ENCODE data around the gene EFR3B. TPM values are rescaled to one million over a fixed set of nuclear protein-coding genes. Genes with fewer than 3 reads are reported as not detected.

EFR3B gene
- total RNA-seq, 4 donors from 2014 or later, result under 0.01 to 6.1 (median 1.3) TPM; not detected in 1

DNA sequence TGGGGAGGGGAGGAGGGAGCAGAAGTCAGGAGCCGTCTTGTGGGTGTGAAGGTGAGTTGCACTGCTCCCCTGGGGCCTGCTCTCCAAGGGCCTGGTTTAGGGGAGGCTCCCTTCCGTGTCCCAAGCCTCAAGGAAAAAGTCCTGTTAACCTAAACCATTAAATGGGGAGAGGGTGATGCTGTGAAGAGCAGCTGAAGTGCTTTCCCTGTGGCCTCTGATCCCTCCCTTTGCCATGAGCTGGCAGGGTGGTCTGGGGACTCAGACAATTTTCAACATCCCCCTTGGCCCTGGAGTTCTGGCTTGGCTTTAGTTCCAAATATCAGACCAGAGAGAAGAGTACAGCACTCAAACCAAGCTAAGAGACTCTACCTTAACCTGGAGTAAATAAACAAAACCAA is 127.2 kb downstream of the EFR3B start:
- intact Hi-C loops (cut with DNase I; ENCODE audit: low total_unique reads), result no loop called here

DNA sequence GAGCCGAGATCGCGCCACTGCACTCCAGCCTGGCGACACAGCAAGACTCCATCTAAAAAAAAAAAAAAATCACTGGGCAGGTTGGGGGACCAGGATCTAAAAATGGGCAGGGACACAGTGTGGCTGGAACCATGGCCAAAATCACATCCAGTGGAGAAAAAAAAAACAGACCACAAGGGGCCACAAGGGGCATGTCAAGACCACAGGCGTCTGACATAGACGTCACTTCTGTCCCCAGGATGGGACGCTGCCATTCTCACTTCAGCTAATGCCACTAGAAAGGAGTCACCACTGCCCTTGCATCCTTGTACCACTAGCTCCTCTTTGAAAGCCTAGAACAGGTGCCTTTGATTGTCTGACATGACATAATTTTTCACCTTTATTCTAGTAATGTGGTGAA is 129.0 kb downstream of the EFR3B start:
- TF ChIP-seq, protein P1, sequence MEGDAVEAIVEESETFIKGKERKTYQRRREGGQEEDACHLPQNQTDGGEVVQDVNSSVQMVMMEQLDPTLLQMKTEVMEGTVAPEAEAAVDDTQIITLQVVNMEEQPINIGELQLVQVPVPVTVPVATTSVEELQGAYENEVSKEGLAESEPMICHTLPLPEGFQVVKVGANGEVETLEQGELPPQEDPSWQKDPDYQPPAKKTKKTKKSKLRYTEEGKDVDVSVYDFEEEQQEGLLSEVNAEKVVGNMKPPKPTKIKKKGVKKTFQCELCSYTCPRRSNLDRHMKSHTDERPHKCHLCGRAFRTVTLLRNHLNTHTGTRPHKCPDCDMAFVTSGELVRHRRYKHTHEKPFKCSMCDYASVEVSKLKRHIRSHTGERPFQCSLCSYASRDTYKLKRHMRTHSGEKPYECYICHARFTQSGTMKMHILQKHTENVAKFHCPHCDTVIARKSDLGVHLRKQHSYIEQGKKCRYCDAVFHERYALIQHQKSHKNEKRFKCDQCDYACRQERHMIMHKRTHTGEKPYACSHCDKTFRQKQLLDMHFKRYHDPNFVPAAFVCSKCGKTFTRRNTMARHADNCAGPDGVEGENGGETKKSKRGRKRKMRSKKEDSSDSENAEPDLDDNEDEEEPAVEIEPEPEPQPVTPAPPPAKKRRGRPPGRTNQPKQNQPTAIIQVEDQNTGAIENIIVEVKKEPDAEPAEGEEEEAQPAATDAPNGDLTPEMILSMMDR (IDR thresholded peaks at IDR 0.05), result no peak
- no peak for TF ChIP-seq POLR2A (IDR thresholded peaks at IDR 0.05)
- Histone ChIP-seq H3K27me3 (peaks cover 0 to 26% of the 10 kb centered on the region in 2 donors), H3K4me1 (no peaks in the 10 kb centered on the region), H3K9me3 (no peaks in the 10 kb centered on the region), H3K4me3 (no peak overlapping the region), H3K36me3 (no peaks in the 10 kb centered on the region), H3K27ac (no peak overlapping the region)
- no peak for DNase-seq
- intact Hi-C loops (cut with DNase I; ENCODE audit: low total_unique reads), result no loop called here

More for the DNA sequence above, 127.2 kb downstream of the EFR3B start:
- Histone ChIP-seq H3K36me3 (no peaks in the 10 kb centered on the region), H3K27me3 (peaks cover 0 to 26% of the 10 kb centered on the region in 2 donors), H3K4me3 (no peak overlapping the region), H3K4me1 (no peaks in the 10 kb centered on the region), H3K27ac (no peak overlapping the region), H3K9me3 (no peaks in the 10 kb centered on the region)
- TF ChIP-seq POLR2A (IDR thresholded peaks at IDR 0.05), result no peak
- TF ChIP-seq, protein P1 (IDR thresholded peaks at IDR 0.05), result no peak
- no peak for DNase-seq

DNA sequence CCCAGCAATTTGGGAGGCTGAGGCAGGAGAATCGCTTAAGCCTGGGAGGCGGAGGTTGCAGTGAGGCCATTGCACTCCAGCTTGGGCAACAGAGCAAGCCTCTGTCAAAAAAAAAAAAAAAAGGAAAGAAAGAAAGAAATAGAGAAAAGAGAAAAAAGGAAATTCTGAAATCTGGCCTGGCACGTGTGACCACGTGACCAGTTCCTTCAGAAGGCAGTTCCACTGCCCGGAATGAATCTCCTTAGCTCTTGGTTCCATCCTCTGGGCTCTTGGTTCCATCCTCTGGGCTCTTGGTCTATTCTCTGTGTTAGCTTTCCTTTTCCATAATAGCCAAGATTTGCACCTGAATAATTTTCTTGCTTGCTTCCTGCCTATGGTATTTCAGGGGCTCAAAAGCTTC is 131.8 kb downstream of the EFR3B start:
- H3K4me3 ChIP-seq, result no peak overlapping the region
- H3K4me1 ChIP-seq, result no peaks in the 10 kb centered on the region
- H3K36me3 ChIP-seq, result no peaks in the 10 kb centered on the region
- H3K9me3 ChIP-seq, result no peaks in the 10 kb centered on the region
- TF ChIP-seq, protein P1 (IDR thresholded peaks at IDR 0.05), result no peak
- no peak for TF ChIP-seq POLR2A (IDR thresholded peaks at IDR 0.05)
- no peak for DNase-seq
- H3K27ac ChIP-seq, result no peak overlapping the region
- intact Hi-C loops (cut with DNase I; ENCODE audit: low total_unique reads), result no loop called here
- H3K27me3 ChIP-seq, result peaks cover 0 to 4% of the 10 kb centered on the region in 2 donors

DNA sequence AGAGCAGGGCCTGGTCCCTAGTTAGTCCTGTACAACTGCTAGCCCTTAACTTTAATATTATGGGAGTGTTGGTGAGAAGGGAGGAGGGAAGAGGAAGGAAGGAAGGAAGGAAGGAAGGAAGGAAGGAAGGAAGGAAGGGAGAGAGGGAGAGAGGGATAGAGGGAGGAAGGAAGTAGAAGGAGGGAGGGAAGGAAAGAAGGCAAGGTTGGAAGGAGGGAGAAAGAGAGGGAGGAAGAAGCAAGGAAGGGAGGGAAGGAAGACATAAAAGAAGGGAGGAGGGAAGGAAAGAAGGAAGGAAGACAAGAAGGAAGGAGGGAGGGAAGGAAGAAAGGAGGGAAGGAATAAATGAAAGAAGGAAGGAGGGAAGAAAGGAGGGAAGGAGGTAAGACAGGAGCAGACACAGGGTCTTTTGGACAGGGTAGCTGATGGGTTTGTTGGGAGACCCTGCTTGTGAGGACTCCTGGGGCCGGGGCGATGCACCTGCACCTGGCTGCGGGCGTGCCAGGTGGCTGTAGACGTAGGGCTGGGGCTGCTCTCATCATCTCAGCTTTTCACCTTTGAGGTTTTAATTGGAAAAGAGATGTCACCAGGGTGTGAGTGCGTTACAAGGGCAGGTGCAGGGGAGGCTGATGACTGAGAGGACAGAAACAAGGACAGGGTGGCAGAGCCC is 132.5 kb downstream of the EFR3B start:
- Histone ChIP-seq H3K4me3 (no peak overlapping the region), H3K9me3 (no peaks in the 10 kb centered on the region), H3K27me3 (no peaks in the 10 kb centered on the region), H3K36me3 (no peaks in the 10 kb centered on the region), H3K27ac (no peak overlapping the region), H3K4me1 (no peaks in the 10 kb centered on the region)
- intact Hi-C loops (cut with DNase I; ENCODE audit: low total_unique reads), result no loop called here
- DNase-seq, result no peak
- TF ChIP-seq, protein P1 (IDR thresholded peaks at IDR 0.05), result no peak
- TF ChIP-seq POLR2A (IDR thresholded peaks at IDR 0.05), result no peak

DNA sequence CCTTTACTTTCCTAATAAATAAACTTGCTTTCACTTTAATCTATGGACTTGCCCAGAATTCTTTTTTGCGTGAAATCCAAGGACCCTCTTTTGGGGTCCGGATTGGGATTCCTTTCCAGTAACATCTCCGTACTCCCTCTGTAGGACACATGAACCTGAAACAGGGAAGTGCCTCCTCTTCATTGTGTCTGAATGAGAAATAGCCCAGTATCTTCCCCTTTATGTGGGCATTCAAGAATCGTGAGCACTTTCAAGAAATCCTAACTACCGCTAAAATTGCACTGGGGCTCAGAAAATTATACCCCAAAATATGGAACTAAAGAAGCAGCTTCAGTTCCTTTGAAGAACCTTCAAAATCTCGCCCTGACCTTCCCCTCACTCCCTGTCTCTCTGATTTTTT is 134.3 kb downstream of the EFR3B start:
- Histone ChIP-seq H3K9me3 (no peaks in the 10 kb centered on the region), H3K4me1 (no peaks in the 10 kb centered on the region), H3K4me3 (no peak overlapping the region), H3K27me3 (no peaks in the 10 kb centered on the region), H3K36me3 (no peaks in the 10 kb centered on the region), H3K27ac (no peak overlapping the region)
- no peak for DNase-seq
- intact Hi-C loops (cut with DNase I; ENCODE audit: low total_unique reads), result no loop called here
- TF ChIP-seq POLR2A (IDR thresholded peaks at IDR 0.05), result no peak
- TF ChIP-seq, protein P1 (IDR thresholded peaks at IDR 0.05), result no peak
